GM19025 (cell line): ENCODE data around the gene PLPP7.
"Not testable (repeated sequence)": the region's sequence is repeated elsewhere in the genome, so short reads cannot be mapped to it uniquely, and the experiment has no call there.

Source experiments
- ATAC-seq: cut with Tn5 transposase; IDR thresholded peaks from one replicate; pipeline ENCODE4 v1.9.1; 2021; ENCODE audit warnings: mild to moderate bottlenecking, low read depth, moderate library complexity; ENCODE audit not compliant: unreplicated experiment

Gene PLPP7

DNA sequence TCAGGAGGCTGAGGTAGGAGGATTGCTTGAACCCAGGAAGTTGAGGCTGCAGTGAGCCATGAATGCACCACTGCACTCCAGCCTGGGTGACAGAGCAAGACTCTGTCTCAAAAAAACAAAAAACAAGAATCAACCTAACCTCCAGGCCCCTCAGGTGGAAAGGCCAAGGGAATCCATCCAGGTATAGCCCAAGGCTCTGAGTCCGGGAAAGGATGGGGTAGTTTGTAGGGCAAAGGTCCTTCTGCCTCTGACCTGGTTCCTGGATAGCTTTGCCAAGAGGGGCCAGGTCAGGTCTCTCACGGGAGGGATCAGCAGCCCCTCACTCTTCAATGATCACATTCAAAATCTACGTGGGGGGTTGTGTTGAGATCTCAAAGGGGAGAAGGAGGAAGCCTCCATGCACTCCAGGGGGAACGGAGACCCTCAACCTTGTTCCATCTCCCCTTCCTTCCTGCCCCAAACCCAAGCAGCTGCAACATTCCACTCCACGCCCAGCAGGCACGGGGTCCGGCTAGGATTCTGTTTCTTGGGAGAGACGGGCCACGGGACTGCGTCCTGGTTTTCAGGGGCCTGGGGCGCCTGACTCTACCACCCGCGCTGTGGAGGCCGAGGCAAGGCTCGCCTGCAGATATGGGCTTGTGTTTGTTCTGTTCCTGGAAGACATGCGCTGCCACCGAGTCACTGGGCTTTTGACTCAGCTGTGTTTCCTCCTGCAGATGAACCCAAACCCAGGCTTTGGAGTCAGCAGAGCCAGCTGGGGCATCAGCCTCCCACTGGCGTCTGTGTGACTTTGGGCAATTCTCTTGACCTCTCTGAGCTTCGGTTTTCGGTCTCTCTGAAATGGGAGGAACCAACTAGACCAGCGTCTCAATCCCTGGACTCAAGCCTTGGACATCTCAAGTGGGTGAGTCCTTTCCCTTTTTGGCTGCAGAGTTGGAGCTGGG lies 35.5 kb downstream of the PLPP7 start:
- no peak for ATAC-seq

- no peak for ATAC-seq
Measured at GRCh38 chr9:131329241-131329641, 39.7 kb downstream of the PLPP7 start.

DNA sequence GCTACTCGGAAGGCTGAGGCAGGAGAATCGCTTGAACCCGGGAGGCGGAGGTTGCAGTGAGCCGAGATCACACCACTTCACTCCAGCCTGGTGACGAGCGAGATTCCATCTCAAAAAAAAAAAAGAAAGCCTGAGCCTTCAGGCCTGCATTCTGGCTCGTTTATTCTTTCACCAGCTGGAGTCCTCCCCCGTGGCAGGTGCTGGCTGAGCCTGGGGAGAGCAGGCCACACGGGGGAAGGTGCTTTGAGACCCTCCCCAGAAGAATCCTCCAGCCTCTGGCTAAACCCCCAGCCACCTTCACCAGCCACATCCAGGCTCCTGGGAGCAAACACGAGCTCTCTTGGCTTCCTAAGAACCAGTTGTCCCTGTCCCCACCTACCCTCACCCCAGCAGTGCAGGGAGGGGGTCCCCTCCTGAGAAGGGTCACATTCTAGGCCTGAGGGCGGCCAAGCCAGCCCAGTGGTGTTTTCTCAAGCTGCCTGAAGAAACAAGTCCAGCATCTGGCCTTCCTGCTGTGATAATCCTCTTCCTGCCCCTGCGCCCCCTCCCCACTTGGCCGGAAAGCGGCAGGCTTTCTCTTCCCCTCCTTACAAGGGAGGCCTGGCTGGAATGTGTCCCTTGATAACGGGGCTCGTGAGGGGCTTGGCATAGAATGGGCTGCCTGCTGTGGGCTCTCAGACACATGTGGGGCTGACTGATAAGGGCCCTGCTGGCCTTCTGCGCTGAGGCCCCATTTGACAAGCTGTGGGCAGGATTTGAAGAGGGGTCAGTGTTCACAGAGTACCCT lies 41.5 kb downstream of the PLPP7 start:
- no peak for ATAC-seq

GRCh38 chr9:131331996-131332395 lies 42.5 kb downstream of the PLPP7 start:
- not testable (repeated sequence) for ATAC-seq

DNA sequence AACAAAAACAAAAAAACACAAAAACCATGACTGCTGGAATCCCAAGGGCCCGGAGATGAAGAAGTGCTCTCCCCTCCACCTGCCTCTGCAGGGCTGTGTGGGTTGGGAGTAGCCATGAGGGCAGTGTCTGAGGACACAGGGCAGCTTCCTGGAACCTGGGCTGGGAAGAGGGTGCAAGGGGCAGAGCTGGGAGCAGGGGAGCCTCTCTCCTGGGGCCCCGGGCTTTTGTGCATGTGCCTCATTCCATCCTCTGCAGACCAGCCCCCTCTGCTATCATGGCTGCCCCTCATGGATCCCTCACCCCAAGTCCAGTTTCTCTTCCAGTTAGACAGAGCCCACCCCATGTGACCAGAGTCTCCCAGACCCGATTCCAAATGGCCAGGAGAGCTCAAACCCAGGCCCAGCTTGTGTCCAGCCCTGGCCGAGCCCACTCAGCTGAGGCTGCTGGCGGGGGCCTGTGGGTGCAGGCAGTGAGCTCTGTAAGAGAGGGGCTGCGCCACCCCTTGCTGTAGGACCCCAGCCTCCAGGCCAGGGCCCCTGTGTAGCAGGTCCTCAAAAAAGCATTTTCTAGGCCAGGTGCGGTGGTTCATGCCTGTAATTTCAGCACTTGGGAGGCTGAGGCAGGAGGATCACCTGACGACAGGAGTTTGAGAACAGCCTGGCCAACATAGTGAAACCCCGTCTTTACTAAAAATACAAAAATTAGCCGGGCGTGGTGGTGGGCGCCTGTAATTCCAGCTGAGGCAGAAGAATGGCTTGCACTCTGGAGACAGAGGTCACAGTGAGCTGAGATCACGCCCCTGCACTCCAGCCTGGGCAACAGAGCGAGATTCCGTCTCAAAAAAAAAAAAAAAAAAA lies 44.5 kb downstream of the PLPP7 start:
- ATAC-seq = no peak

GRCh38 chr9:131334629-131335367 lies 45.3 kb downstream of the PLPP7 start:
- ATAC-seq = no peak

DNA sequence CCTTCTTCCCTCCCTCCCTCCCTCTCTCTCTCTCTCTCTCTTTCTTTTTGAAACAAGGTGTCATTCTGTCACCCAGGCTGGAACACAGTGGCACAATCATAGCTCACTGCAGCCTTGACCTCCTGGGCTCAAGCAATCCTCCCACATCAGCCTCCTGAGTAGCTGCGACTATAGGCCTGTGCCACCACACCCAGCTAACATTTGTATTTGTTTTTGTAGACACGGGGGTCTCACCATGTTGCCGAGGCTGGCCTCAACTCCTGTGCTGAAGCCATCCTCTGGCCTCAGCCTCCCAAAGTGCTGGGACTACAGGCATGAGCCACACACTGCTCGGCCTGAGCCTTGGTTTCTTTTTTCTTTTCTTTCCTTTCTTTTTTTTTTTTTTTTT lies 45.8 kb downstream of the PLPP7 start:
- ATAC-seq = no peak

DNA sequence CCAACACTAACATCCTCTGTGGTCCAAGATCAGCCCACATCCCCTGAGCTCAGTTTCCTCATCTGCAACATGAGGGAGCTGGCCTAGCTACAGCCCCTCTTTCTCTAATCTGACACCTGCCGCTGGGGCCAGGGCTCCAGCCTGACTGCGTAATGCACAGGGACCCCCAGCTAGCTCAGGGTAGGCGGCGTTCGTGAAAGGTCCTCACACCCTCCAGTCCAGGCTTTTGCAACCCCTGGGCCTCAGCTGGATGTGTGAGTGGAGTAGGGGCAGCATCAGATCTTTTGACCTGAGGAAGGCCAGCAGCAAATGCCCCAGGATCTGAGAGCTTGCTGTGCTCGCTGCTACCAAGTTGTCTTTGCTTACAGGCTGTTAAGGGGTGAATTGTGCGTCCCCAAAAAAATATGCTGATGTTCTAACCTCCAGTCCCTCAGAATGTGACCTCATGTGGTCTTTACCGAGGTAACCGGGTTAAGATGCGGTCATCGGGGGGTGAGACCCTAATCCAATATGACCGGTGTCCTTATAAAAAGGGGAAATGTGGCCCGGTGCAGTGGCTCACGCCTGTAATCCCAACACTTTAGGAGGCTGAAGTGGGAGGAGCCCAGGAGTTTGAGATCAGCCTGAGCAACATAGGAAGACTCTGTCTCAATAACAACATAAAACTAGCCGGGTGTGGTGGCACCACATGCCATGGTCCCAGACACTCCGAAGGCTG lies 47.8 kb downstream of the PLPP7 start:
- ATAC-seq = no peak

DNA sequence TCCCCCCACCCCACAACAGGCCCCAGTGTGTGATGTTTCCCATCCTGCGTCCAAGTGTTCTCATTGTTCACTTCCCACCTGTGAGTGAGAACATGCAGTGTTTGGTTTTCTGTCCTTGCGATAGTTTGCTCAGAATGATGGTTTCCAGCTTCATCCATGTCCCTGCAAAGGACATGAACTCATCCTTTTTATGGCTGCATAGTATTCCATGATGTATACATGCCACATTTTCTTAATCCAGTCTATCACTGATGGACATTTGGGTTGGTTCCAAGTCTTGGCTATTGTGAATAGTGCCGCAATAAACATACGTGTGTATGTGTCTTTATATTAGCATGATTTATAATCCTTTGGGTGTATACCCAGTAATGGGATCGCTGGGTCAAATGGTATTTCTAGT lies 49.7 kb downstream of the PLPP7 start:
- ATAC-seq = not testable (repeated sequence)

DNA sequence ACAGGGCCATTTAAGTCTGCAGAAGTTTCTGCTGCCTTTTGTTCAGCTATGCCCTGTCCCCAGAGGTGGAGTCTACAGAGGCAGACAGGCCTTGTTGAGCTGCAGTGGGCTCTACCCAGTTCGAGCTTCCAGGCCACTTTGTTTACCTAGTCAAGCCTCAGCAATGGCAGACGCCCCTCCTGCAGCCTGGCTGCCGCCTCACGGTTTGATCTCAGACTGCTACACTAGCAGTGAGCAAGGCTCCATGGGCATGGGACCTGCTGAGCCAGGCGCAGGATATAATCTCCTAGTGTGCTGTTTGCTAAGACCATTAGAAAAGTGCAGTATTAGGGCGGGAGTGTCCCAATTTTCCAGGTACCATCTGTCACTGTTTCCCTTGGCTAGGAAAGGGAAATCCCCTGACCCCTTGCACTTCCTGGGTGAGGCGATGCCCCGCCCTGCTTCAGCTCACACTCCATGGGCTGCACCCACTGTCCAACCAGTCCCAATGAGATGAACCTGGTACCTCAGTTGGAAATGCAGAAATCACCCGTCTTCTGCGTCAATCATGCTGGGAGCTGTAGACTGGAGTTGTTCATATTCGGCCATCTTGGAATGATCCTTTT lies 55.5 kb downstream of the PLPP7 start:
- not testable (repeated sequence) for ATAC-seq

DNA sequence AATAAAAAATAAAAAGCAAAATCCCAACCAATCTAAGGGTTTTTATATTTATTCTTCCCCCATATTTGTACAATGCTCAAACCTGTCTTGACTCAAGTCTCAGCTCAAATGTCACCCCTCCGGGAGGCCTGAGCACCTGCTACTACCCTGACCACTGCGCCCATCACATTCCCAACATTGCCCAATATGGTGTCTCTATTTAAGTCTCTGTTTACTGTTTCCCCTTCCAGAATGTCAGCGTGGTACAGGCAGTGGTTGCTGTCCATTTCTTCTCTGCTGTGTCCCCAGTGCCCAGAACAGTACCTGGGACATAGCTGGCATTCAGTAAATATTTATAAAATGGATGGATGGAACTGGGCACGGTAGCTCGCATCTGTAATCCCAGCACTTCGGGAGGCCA lies 57.0 kb downstream of the PLPP7 start:
- ATAC-seq = no peak

- no peak for ATAC-seq
Measured at GRCh38 chr9:131347376-131348020, 58.0 kb downstream of the PLPP7 start.

- ATAC-seq = no peak
Measured at GRCh38 chr9:131348631-131349521, 59.4 kb downstream of the PLPP7 start.

DNA sequence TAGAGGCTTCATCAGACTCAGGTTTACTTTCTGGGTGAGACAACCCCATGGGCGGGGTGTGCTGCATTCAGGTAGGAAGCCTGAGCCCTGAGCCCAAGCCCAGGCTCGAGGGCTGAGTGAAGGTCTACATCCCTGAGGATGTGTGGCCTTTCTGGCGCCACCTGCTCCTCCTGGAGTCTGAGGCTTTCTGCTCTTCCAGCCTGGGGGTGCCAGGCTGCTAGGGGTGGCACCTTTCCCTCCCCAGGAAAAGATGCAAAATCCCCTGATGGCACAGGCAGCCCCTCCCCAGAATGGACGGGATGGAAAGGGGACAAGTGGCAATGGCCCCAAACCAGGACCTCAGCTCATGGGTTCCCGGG lies 60.0 kb downstream of the PLPP7 start:
- ATAC-seq = no peak

- ATAC-seq = peak; percentile 63
Measured at GRCh38 chr9:131349881-131350563, 60.5 kb downstream of the PLPP7 start.

DNA sequence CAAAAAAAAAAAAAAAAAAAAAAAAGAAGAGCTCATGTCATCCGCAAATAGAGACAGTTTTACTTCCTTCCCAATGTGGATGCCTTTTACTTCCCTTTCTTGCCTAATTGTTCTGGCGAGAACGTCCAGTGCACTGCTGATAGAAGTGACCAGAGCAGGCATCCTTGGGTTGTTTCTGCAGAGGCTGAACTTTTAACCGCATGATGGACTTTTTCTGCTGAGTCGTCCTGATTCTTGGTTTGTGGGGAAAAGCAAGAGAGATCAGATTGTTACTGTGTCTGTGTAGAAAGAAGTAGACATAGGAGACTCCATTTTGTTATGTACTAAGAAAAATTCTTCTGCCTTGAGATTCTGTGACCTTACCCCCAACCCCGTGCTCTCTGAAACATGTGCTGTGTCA lies 67.0 kb downstream of the PLPP7 start:
- ATAC-seq = not testable (repeated sequence)

DNA sequence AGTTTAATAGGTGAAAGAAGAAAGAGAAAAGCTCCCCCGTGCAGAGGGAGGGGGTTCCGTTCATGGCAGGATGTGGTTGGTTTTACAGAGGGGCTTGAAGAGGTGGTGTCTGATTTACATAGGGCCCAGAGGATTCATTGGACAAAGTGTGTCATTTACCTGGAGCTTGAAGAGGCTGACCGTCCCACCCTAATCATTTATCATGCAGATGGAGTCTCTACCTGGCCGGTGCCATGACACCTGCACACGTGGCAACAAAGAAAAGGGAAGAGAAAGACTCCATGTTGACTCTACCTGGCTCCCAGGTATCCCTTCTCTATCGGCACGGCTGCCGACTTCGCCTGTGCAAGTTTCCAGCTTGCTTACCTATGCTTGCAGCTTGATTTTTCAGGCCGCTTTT lies 69.0 kb downstream of the PLPP7 start:
- no peak for ATAC-seq
